Esophagus squamous epithelium (tissue), 5 donors: ENCODE measurements around the gene DENND4A. TPM values are rescaled to one million over a fixed set of nuclear protein-coding genes. Genes with fewer than 3 reads are reported as not detected.

ENCODE experiments used
- DNase-seq: peaks from one replicate; lab custom pipeline; 2025; lab: John Stamatoyannopoulos, UW
- H3K27ac ChIP-seq, 4 donors: fragments of 200-600 bp; sonication (generic); one replicate each; pipeline ENCODE4 v1.5.1; 2016 to 2019; ENCODE audit warnings: mild to moderate bottlenecking in 1 of 4
- H3K27me3 ChIP-seq, 4 donors: fragments of 200-600 bp; sonication (generic); 1 replicate in 3 of 4; 2 replicates in 1 of 4; pipeline versions ENCODE4 v1.5.1 to v1.6.0; 2017 to 2021; ENCODE audit warnings: antibody characterized with exemption in 1 of 4
- H3K36me3 ChIP-seq, 3 donors: fragments of 200-600 bp; sonication (generic); one replicate each; pipeline ENCODE4 v1.5.1; 2016 to 2019
- H3K4me1 ChIP-seq, 3 donors: fragments of 200-600 bp; sonication (generic); one replicate each; pipeline ENCODE4 v1.5.1; 2017 to 2019
- H3K4me3 ChIP-seq, 4 donors: fragments of 200-600 bp; sonication (generic); 1 replicate in 3 of 4; 2 replicates in 1 of 4; pipeline ENCODE4 v1.5.1; 2016 to 2019; ENCODE audit warnings: mild to moderate bottlenecking in 2 of 4, moderate library complexity in 1 of 4
- H3K9me3 ChIP-seq, 3 donors: fragments of 200-600 bp; sonication (generic); one replicate each; pipeline ENCODE4 v1.5.1; 2016 to 2019
- CTCF ChIP-seq, 6 experiments: fragments of 450-650 bp in 4 of 6; fragments of 200-600 bp in 2 of 6; sonication (generic) in 2 of 6; IDR thresholded peaks; one replicate each; pipeline ENCODE4 v1.5.1; 2016 to 2019; ENCODE audit warnings: antibody characterized with exemption in 6 of 6, mild to moderate bottlenecking in 4 of 6, moderate library complexity in 4 of 6
- POLR2A ChIP-seq, 4 donors: fragments of 450-650 bp; IDR thresholded peaks; one replicate each; pipeline ENCODE4 v1.6.1; 2017; ENCODE audit warnings: antibody characterized with exemption in 4 of 4, mild to moderate bottlenecking in 4 of 4, moderate library complexity in 3 of 4
- WGBS, 2 donors: methylation state at CpG; one replicate each; pipeline ENCODE4 v1.1.5; 2018; 5-methylcytosine and 5-hydroxymethylcytosine counted together
- intact Hi-C: fragments of 100-400 bp; cut with DNase I; formaldehyde crosslinking; loops from one replicate; pipeline ENCODE4 v1.15.0; 2022
- total RNA-seq, 4 donors: library from RNA; depleted of rRNA; stranded (reverse); fragments of >200 nt; gene quantifications; one replicate each; pipeline ENCODE4 v1.1.0, GENCODE V29; 2016
- donor health status: DM: yes; HTN: yes; CAD: no.

The DENND4A gene
- total RNA-seq, 4 donors from 2014 or later, result 5.9 to 22.3 (median 10.9) TPM

GRCh38 chr15:65789759-65790425 is 2.2 kb downstream of the DENND4A start:
- Histone ChIP-seq H3K36me3 (peaks cover 0 to 1% (median 0%) of the 10 kb centered on the region in 3 donors), H3K27me3 (no peaks in the 10 kb centered on the region), H3K4me1 (peaks cover 4 to 46% (median 16%) of the 10 kb centered on the region in 3 donors), H3K9me3 (no peaks in the 10 kb centered on the region), H3K27ac (peak overlapping the region in 1 of 4 donors; percentile 99), H3K4me3 (peak overlapping the region in 2 of 4 donors; percentile 91 to 95)
- intact Hi-C loops, result no loop called here
- no peak for DNase-seq
- 84 to 87% methylated on average over 10 of the region's 10 CpGs for WGBS, 2 donors
- TF ChIP-seq CTCF (IDR thresholded peaks at IDR 0.05), result no peak
- TF ChIP-seq POLR2A (IDR thresholded peaks at IDR 0.05), result no peak

GRCh38 chr15:65789105-65789504 is 3.0 kb downstream of the DENND4A start:
- Histone ChIP-seq H3K9me3 (no peaks in the 10 kb centered on the region), H3K27ac (no peak overlapping the region), H3K27me3 (no peaks in the 10 kb centered on the region), H3K4me1 (peaks cover 4 to 46% (median 16%) of the 10 kb centered on the region in 3 donors), H3K36me3 (peaks cover 0 to 7% (median 0%) of the 10 kb centered on the region in 3 donors), H3K4me3 (no peak overlapping the region)
- DNase-seq, result no peak
- no peak for TF ChIP-seq POLR2A (IDR thresholded peaks at IDR 0.05)
- TF ChIP-seq CTCF (IDR thresholded peaks at IDR 0.05), result no peak
- intact Hi-C loops, result no loop called here
- WGBS, 2 donors, result 93 to 95% methylated on average over 3 of the region's 3 CpGs

- TF ChIP-seq CTCF (IDR thresholded peaks at IDR 0.05) (no peak), POLR2A (IDR thresholded peaks at IDR 0.05) (no peak)
- Histone ChIP-seq H3K27ac (peak overlapping the region in 3 of 4 donors; percentile 51 to 54 (median 53)), H3K4me1 (peaks cover 4 to 34% (median 11%) of the 10 kb centered on the region in 3 donors), H3K36me3 (peaks cover 0 to 7% (median 0%) of the 10 kb centered on the region in 3 donors), H3K27me3 (no peaks in the 10 kb centered on the region), H3K4me3 (no peak overlapping the region), H3K9me3 (no peaks in the 10 kb centered on the region)
- no peak for DNase-seq
- intact Hi-C loops, result no loop called here
- 20 to 25% methylated on average over 2 of the region's 2 CpGs for WGBS, 2 donors
Measured at GRCh38 chr15:65787260-65787659, 4.8 kb downstream of the DENND4A start.

GRCh38 chr15:65785151-65785550 is 6.9 kb downstream of the DENND4A start:
- DNase-seq, result no peak
- H3K4me3 ChIP-seq, result no peak overlapping the region
- intact Hi-C loops, result no loop called here
- peaks cover 0 to 22% (median 6%) of the 10 kb centered on the region in 3 donors for H3K4me1 ChIP-seq
- H3K27me3 ChIP-seq, result no peaks in the 10 kb centered on the region
- H3K9me3 ChIP-seq, result no peaks in the 10 kb centered on the region
- H3K36me3 ChIP-seq, result peaks cover 0 to 7% (median 0%) of the 10 kb centered on the region in 3 donors
- WGBS, 2 donors, result 77 to 94% methylated on average over 6 of the region's 6 CpGs
- H3K27ac ChIP-seq, result no peak overlapping the region
- TF ChIP-seq POLR2A (IDR thresholded peaks at IDR 0.05) (no peak), CTCF (IDR thresholded peaks at IDR 0.05) (no peak)

- Histone ChIP-seq H3K4me1 (peaks cover 0 to 13% (median 0%) of the 10 kb centered on the region in 3 donors), H3K4me3 (no peak overlapping the region), H3K36me3 (peaks cover 0 to 7% (median 0%) of the 10 kb centered on the region in 3 donors), H3K27me3 (no peaks in the 10 kb centered on the region), H3K27ac (no peak overlapping the region), H3K9me3 (no peaks in the 10 kb centered on the region)
- no peak for DNase-seq
- 79 to 82% methylated on average over 5 of the region's 5 CpGs for WGBS, 2 donors
- intact Hi-C loops, result no loop called here
- no peak for TF ChIP-seq CTCF (IDR thresholded peaks at IDR 0.05)
- TF ChIP-seq POLR2A (IDR thresholded peaks at IDR 0.05), result no peak
Measured at GRCh38 chr15:65783872-65784271, 8.2 kb downstream of the DENND4A start.
